Left lung (tissue), 10 donors: ENCODE data around the gene SPTBN4. TPM values are rescaled to one million over a fixed set of nuclear protein-coding genes. Genes with fewer than 3 reads are reported as not detected.

Experiments used
- ATAC-seq: fragments of 200-7000 bp; cut with Tn5 transposase; one replicate; pipeline ENCODE4 v1.9.1; 2020; ENCODE audit warnings: moderate library complexity
- DNase-seq, 4 donors: peaks; one replicate each; pipeline ENCODE4 v3.0.0-alpha.2; 2013 to 2020
- H3K27ac ChIP-seq, 2 donors: fragments of 200-600 bp; sonication (generic) in 1 of 2; one replicate each; pipeline versions ENCODE4 v1.5.0 to v1.8.0; 2020 to 2021
- H3K27me3 ChIP-seq, 2 donors: fragments of 200-600 bp; sonication (generic) in 1 of 2; one replicate each; pipeline versions ENCODE4 v1.5.0 to v1.8.0; 2020 to 2021
- H3K36me3 ChIP-seq, 2 donors: fragments of 200-600 bp; sonication (generic) in 1 of 2; one replicate each; pipeline versions ENCODE4 v1.5.0 to v1.8.0; 2020 to 2021
- H3K4me1 ChIP-seq, 2 donors: fragments of 200-600 bp; one replicate each; pipeline ENCODE4 v1.8.0; 2021
- H3K4me3 ChIP-seq, 2 donors: fragments of 200-600 bp; sonication (generic) in 1 of 2; one replicate each; pipeline versions ENCODE4 v1.5.0 to v1.8.0; 2020 to 2021; ENCODE audit warnings: mild to moderate bottlenecking in 1 of 2
- H3K9me3 ChIP-seq, 2 donors: fragments of 200-600 bp; sonication (generic) in 1 of 2; one replicate each; pipeline versions ENCODE4 v1.5.0 to v1.8.0; 2020 to 2021
- CTCF ChIP-seq, 2 donors: fragments of 200-600 bp; sonication (generic) in 1 of 2; IDR thresholded peaks; one replicate each; pipeline versions ENCODE4 v1.5.0 to v1.8.0; 2021; ENCODE audit warnings: antibody characterized with exemption in 2 of 2
- intact Hi-C, 2 donors: fragments of 100-400 bp; cut with DNase I; formaldehyde crosslinking; loops; one replicate each; pipeline versions ENCODE4 v1.11.2 to v1.14.2; 2022
- polyA plus RNA-seq, 6 donors: library from polyadenylated mRNA; unstranded; fragments of 120-200 nt; gene quantifications; one replicate each; pipeline ENCODE4 v1.2.1, GENCODE V29; 2013; ENCODE audit not compliant: insufficient read length in 6 of 6
- total RNA-seq, 2 donors: library from RNA; stranded (reverse); fragmentation: NEBNext Ultra II Directional; extraction: Animal tissue kit (Norgen Biotek cat#: 25700); gene quantifications; one replicate each; pipeline ENCODE4 v1.2.1, GENCODE V29; 2021
- donor health status: DM: no; HTN: yes; CAD: no.
- donor health status: DM: no; HTN: no; CAD: no.

SPTBN4 gene
- total and polyA plus RNA-seq, 8 donors = 0.42 to 2.5 (median 1.3) TPM

- H3K36me3 ChIP-seq = no peaks in the 10 kb centered on the region
- H3K4me3 ChIP-seq = no peak overlapping the region
- no peaks in the 10 kb centered on the region for H3K9me3 ChIP-seq
- ATAC-seq (peak; percentile 85), DNase-seq (peak in 3 of 4 donors; percentile 36 to 84 (median 42))
- H3K27ac ChIP-seq = no peak overlapping the region
- H3K27me3 ChIP-seq = peaks cover 5 to 68% of the 10 kb centered on the region in 2 donors
- TF ChIP-seq CTCF (IDR thresholded peaks at IDR 0.05) = peak in 1 of 2 donors; percentile 57
- intact Hi-C loops = no loop called here
- H3K4me1 ChIP-seq = peaks cover 0 to 10% of the 10 kb centered on the region in 2 donors
Measured at GRCh38 chr19:40523322-40524047, 56.7 kb downstream of the SPTBN4 start.

- ATAC-seq = no peak
- Histone ChIP-seq H3K27ac (no peak overlapping the region), H3K27me3 (peaks cover 3 to 61% of the 10 kb centered on the region in 2 donors), H3K4me3 (no peak overlapping the region), H3K4me1 (peaks cover 0 to 16% of the 10 kb centered on the region in 2 donors), H3K36me3 (no peaks in the 10 kb centered on the region), H3K9me3 (no peaks in the 10 kb centered on the region)
- intact Hi-C loops = no loop called here
- no peak for TF ChIP-seq CTCF (IDR thresholded peaks at IDR 0.05)
- DNase-seq = no peak
Measured at GRCh38 chr19:40524133-40524549, 57.3 kb downstream of the SPTBN4 start.

GRCh38 chr19:40524655-40525054, 57.9 kb downstream of the SPTBN4 start:
- intact Hi-C loops = no loop called here

GRCh38 chr19:40525234-40526051, 58.6 kb downstream of the SPTBN4 start:
- Histone ChIP-seq H3K27me3 (peaks cover 0 to 58% of the 10 kb centered on the region in 2 donors), H3K27ac (no peak overlapping the region), H3K9me3 (no peaks in the 10 kb centered on the region), H3K36me3 (no peaks in the 10 kb centered on the region), H3K4me3 (no peak overlapping the region), H3K4me1 (peaks cover 0 to 19% of the 10 kb centered on the region in 2 donors)
- DNase-seq = no peak
- no peak for TF ChIP-seq CTCF (IDR thresholded peaks at IDR 0.05)
- intact Hi-C loops = no loop called here
- no peak for ATAC-seq

More at GRCh38 chr19:40524655-40525054, 57.9 kb downstream of the SPTBN4 start:
- DNase-seq (no peak), ATAC-seq (no peak)
- no peaks in the 10 kb centered on the region for H3K36me3 ChIP-seq
- H3K9me3 ChIP-seq = no peaks in the 10 kb centered on the region
- no peak for TF ChIP-seq CTCF (IDR thresholded peaks at IDR 0.05)
- peaks cover 3 to 59% of the 10 kb centered on the region in 2 donors for H3K27me3 ChIP-seq
- no peak overlapping the region for H3K27ac ChIP-seq
- no peak overlapping the region for H3K4me3 ChIP-seq
- H3K4me1 ChIP-seq = peaks cover 0 to 16% of the 10 kb centered on the region in 2 donors

- Histone ChIP-seq H3K4me3 (no peak overlapping the region), H3K27ac (no peak overlapping the region), H3K36me3 (no peaks in the 10 kb centered on the region), H3K27me3 (peaks cover 0 to 57% of the 10 kb centered on the region in 2 donors), H3K9me3 (no peaks in the 10 kb centered on the region), H3K4me1 (peaks cover 0 to 19% of the 10 kb centered on the region in 2 donors)
- ATAC-seq (no peak), DNase-seq (no peak)
- no peak for TF ChIP-seq CTCF (IDR thresholded peaks at IDR 0.05)
- intact Hi-C loops = no loop called here
Measured at GRCh38 chr19:40528078-40528477, 61.3 kb downstream of the SPTBN4 start.
